SK-N-DZ (cell line): ENCODE results near the gene HMGCS2.
A peak's percentile ranks its signal among the peaks of the same experiment; 100 is the strongest.

Experiments used
- DNase-seq: peaks from one replicate; pipeline ENCODE4 v3.0.0-alpha.2; 2015; ENCODE audit warnings: low spot score

Gene HMGCS2

GRCh38 chr1:119762953-119763352, 5.8 kb downstream of the HMGCS2 start:
- no peak for DNase-seq

GRCh38 chr1:119762409-119762808, 6.3 kb downstream of the HMGCS2 start:
- DNase-seq: no peak

GRCh38 chr1:119758584-119758983, 10.1 kb downstream of the HMGCS2 start:
- no peak for DNase-seq

- no peak for DNase-seq
Observed at GRCh38 chr1:119752592-119752991, 16.1 kb downstream of the HMGCS2 start.

- no peak for DNase-seq
Observed at GRCh38 chr1:119748040-119748439, 20.7 kb downstream of the HMGCS2 start.

GRCh38 chr1:119747451-119747850, 21.3 kb downstream of the HMGCS2 start:
- no peak for DNase-seq

GRCh38 chr1:119745034-119745433, 23.7 kb downstream of the HMGCS2 start:
- DNase-seq: no peak

- DNase-seq: no peak
Observed at GRCh38 chr1:119744598-119744942, 24.1 kb downstream of the HMGCS2 start.

- DNase-seq: peak; percentile 64
Observed at GRCh38 chr1:119743776-119744597, 24.7 kb downstream of the HMGCS2 start.

- no peak for DNase-seq
Observed at GRCh38 chr1:119743308-119743707, 25.4 kb downstream of the HMGCS2 start.

- no peak for DNase-seq
Observed at GRCh38 chr1:119742677-119743076, 26.0 kb downstream of the HMGCS2 start.

GRCh38 chr1:119742202-119742601, 26.5 kb downstream of the HMGCS2 start:
- no peak for DNase-seq

- DNase-seq: no peak
Observed at GRCh38 chr1:119740896-119741780, 27.6 kb downstream of the HMGCS2 start.

- no peak for DNase-seq
Observed at GRCh38 chr1:119740261-119740660, 28.4 kb downstream of the HMGCS2 start.

- no peak for DNase-seq
Observed at GRCh38 chr1:119739150-119739549, 29.6 kb downstream of the HMGCS2 start.

- DNase-seq: no peak
Observed at GRCh38 chr1:119738100-119738720, 30.5 kb downstream of the HMGCS2 start.

GRCh38 chr1:119737040-119737682, 31.5 kb downstream of the HMGCS2 start:
- DNase-seq: no peak

- DNase-seq: no peak
Observed at GRCh38 chr1:119736649-119737039, 32.1 kb downstream of the HMGCS2 start.

- no peak for DNase-seq
Observed at GRCh38 chr1:119735217-119735616, 33.5 kb downstream of the HMGCS2 start.

- no peak for DNase-seq
Observed at GRCh38 chr1:119733754-119734153, 35.0 kb downstream of the HMGCS2 start.

GRCh38 chr1:119732465-119733168, 36.1 kb downstream of the HMGCS2 start:
- DNase-seq: no peak
